Right ventricle myocardium inferior (tissue), 1 donor: ENCODE data around the gene PLCB4. TPM values are rescaled to one million over a fixed set of nuclear protein-coding genes. Genes with fewer than 3 reads are reported as not detected.

ENCODE experiments used
- ATAC-seq: fragments of 200-7000 bp; cut with Tn5 transposase; one replicate; pipeline ENCODE4 v1.9.1; 2020; ENCODE audit warnings: mild to moderate bottlenecking, moderate library complexity
- DNase-seq: peaks from one replicate; pipeline ENCODE4 v3.0.0; 2021; ENCODE audit errors: missing footprints
- intact Hi-C: fragments of 100-400 bp; cut with DNase I; formaldehyde crosslinking; loops from one replicate; pipeline ENCODE4 v1.11.0; 2022
- total RNA-seq: library from RNA; stranded (reverse); fragmentation: NEBNext Ultra II Directional; extraction: Animal tissue kit (Norgen Biotek cat#: 25700); gene quantifications from one replicate; pipeline ENCODE4 v1.2.1, GENCODE V29; 2021
- donor health status: DM: no; HTN: yes; CAD: no; lungs with severe emphysema.

The PLCB4 gene
- total RNA-seq, 1 donor from 2014 or later: 27.7 TPM

- ATAC-seq: no peak
- no peak for DNase-seq
- intact Hi-C loops: no loop called here
These were observed 127.2 kb downstream of the PLCB4 start for GRCh38 chr20:9196110-9196509.

DNA sequence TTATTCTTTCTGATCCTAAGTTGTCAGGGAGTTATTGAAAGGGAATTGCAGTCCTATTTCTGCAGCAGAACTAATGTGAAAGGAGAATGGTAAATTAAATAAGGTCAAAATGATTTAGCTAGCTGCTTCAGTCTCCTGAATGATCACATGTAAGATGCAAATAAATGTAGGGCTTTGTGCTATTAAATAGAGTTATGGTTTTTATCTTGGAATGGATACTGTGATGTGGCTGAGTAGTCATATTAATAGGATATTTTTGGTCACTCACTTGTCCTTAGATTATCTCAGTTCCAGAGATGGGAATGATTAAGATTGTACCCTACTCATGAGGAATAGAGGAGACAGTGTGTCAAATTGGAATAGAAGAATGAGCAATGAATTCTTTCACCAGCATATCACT is 129.6 kb downstream of the PLCB4 start:
- ATAC-seq (no peak), DNase-seq (no peak)
- intact Hi-C loops: no loop called here

DNA sequence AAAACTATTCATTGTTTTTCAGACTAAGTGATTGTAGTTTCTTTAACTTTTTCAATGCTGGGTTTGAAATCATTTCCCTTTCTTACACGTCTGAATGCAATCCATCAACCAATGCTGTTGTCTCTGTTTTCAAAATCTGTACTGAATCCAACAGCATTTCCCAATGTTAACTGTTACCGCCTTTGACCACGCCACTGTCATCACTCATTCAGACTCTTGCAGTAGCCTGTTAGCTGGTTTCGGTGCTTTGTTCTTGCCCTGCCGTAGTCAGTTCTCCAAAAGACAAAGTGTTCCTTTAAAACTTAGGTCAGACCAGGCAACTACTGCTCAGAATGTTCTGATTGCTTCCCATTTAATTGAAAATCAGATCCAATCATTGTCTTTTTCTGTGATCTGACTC is 131.3 kb downstream of the PLCB4 start:
- no peak for DNase-seq
- intact Hi-C loops: no loop called here
- peak; percentile 58 for ATAC-seq

DNA sequence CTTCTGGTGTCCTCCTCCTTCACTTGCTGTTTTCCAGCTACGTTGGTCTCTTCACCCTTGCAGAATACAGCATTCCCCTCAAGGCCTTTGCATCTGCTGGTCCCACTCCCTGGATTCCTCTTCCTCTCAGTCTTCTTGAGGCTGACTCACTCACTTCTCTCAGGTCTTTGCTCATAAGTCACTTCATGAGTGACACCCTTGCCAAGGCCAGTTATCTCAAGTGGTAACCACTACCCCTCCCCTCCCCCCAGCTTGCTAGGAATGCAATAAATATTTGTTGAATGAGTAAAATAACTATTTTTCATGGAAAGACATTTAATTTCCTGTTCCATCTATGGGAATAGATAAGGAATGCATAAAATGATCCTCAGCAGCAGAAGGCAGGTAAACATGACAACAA is 131.7 kb downstream of the PLCB4 start:
- intact Hi-C loops: no loop called here
- no peak for DNase-seq
- ATAC-seq: no peak

DNA sequence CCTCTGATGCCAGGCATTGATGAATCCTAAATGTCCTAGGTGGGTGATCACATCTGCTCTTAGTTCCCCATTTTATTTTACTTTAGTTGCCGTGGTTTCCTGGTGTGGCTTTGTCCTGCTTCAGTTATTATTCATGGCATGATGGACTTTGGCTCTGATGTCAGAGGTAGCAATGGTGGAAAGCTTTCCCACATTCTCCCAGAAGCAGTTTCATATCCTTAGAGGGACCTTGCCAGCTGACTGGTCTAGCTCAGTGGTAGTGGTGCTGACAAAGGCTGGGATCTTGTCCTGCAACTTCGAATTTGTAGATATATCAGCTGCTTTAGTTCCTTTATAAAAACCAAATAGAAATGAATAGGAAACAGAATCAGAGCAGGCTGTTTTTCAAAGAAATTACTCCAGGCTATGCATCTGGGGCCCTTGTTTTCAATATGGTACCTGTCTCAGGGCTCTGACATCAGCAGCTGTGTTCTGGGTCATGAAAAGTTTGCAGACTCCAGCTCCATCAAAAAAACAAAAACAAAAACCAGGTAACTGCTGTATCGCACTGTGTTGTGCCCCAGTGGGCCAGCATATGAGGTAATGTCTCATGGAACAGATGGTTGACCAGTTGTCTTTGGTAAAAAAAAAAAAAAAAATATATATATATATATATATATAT is 133.7 kb downstream of the PLCB4 start:
- intact Hi-C loops: no loop called here
- peak; percentile 62 for ATAC-seq
- DNase-seq: no peak

GRCh38 chr20:9203081-9203447 is 134.2 kb downstream of the PLCB4 start:
- ATAC-seq (no peak), DNase-seq (no peak)
- intact Hi-C loops: no loop called here

GRCh38 chr20:9204979-9205378 is 136.1 kb downstream of the PLCB4 start:
- no peak for ATAC-seq

GRCh38 chr20:9206486-9206885 is 137.6 kb downstream of the PLCB4 start:
- no peak for DNase-seq
- intact Hi-C loops: no loop called here
- no peak for ATAC-seq

More at GRCh38 chr20:9204979-9205378, 136.1 kb downstream of the PLCB4 start:
- intact Hi-C loops: no loop called here
- no peak for DNase-seq

DNA sequence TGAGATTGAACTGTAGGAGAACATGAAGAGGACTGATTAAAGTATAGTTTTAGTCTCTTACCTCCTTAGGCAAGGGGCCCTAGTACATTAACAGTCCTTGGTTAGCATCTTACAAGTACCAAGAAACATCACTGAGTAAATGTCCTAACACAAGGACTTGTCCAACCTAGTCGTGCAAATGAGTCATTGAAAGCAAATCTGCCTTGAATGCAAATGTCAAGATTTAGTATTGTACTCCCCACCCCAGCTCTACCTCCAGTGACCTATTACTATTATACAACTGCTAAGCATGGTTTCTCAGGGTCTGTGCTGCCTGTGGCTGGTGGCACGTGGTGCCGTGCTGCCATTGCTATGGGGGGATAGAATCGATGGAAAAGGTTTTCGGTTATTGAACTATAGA is 138.4 kb downstream of the PLCB4 start:
- ATAC-seq (no peak), DNase-seq (no peak)
- intact Hi-C loops: no loop called here

DNA sequence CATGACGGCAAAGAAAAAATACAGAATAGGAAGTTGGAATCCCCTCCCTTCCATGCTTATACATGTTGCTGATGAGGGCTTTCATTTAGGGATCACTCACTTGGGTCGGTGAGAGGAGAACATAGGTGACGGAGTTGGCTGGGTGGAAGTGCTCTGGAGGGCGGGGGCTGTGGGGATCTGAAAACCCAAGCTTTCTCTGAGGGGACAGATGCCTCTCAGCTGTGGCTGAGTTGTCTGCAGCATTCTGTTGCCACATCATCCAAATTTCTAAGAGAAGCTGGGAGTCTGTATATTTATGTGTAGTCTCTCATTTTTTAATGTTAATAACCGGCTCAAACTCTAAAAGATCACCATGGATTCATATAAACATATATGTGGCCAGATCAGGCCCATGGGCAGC is 141.5 kb downstream of the PLCB4 start:
- ATAC-seq (no peak), DNase-seq (no peak)
- intact Hi-C loops: loop anchor here (5.0 kb wide), 1 partner anchor 38 kb away; no protein-coding TSS in a partner anchor

DNA sequence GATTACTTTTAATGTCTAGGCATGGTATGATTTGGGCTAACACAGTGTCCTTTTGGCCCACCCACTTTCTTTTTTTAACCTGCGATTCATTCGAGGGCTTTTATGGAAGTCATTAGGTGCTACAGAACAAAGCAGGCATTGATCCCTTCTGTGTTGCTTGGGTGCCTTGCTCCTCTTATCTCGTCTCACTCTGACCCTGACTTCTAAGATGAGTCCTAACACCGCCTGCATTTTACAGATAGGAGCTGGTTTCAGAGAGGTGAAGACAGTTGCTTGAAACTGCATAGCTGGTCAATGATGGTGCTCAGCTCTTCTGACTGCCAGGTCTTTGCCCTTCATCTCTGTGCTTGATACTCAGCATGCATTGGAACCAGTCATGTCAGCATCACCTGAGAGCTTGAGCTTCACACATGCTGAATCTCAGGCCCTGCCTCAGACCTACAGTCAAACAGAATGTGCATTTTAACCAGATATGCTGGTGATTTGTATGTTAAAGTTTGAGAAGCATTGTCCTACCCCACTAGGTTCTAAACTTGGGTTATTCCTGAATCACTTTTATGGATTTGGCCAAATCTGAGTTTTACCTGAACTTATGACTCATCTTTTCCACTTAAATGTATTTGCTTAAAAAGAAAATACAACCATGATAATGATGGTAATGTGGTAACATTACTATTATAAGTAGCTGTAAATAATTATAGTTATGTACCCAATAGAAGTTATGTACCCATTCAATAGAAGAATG is 142.3 kb downstream of the PLCB4 start:
- ATAC-seq (no peak), DNase-seq (no peak)
- intact Hi-C loops: loop anchor here (5.0 kb wide), 1 partner anchor 39 kb away; no protein-coding TSS in a partner anchor

DNA sequence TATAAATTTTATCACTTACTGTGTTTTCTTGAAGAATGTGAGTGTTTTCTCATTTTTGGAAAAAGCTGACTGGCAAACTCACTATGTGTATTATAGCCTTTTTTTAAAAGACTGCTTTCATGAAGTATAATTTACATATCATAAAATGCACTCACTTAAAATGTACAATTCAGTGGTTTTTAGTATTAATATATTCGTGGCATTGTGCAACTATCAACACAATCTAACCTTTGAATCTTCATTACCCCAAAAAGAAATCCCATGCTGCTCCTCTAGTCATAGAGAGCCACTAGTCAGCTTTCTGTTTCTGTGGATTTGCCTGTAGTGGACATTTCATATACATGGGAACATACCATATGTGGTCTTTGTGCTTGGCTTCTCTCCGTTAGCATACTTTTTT is 143.8 kb downstream of the PLCB4 start:
- intact Hi-C loops: loop anchor here (5.0 kb wide), 1 partner anchor 40 kb away; no protein-coding TSS in a partner anchor
- DNase-seq (no peak), ATAC-seq (no peak)

- ATAC-seq (peak; percentile 27), DNase-seq (no peak)
- intact Hi-C loops: loop anchor here (5.0 kb wide), 1 partner anchor 42 kb away; no protein-coding TSS in a partner anchor
These were observed 145.8 kb downstream of the PLCB4 start for GRCh38 chr20:9214685-9215084.

GRCh38 chr20:9215539-9215938 is 146.7 kb downstream of the PLCB4 start:
- DNase-seq: no peak
- intact Hi-C loops: no loop called here
- ATAC-seq: no peak

GRCh38 chr20:9218531-9218961 is 149.7 kb downstream of the PLCB4 start:
- peak; percentile 78 for ATAC-seq

DNA sequence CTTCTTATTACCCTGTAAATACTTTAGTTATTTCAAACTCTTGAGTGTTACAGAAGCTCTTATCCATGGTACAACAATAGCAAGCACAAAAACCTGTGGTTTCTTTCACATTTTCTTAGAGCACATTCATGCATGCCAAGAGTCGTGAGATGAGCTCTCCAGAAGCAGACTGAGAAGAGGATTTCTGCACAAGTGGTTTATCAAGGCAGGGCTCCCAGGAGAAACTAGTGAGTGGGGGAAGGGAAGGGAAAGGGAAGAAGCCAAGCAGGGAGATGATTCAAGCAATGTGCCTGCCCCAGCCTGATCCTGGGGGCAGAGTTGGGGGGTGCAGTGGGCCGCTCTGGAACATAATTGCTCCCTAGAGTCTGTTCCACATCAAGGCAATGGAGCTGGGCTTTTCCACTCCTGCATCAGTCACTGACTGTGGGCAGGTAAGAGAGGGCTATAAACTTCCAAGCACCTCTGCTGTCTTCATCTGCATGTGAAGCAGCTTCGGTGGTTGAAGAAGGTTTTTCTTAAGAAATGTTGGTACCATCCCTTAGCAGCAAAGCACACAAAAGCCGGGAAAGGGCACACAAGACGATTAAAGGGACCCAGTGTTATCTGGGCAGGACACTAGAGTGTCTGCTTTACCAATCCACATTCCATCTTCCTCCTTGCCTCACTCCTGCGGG is 152.1 kb downstream of the PLCB4 start:
- intact Hi-C loops: no loop called here
- ATAC-seq: no peak

More at GRCh38 chr20:9218531-9218961, 149.7 kb downstream of the PLCB4 start:
- no peak for DNase-seq
- intact Hi-C loops: no loop called here

DNA sequence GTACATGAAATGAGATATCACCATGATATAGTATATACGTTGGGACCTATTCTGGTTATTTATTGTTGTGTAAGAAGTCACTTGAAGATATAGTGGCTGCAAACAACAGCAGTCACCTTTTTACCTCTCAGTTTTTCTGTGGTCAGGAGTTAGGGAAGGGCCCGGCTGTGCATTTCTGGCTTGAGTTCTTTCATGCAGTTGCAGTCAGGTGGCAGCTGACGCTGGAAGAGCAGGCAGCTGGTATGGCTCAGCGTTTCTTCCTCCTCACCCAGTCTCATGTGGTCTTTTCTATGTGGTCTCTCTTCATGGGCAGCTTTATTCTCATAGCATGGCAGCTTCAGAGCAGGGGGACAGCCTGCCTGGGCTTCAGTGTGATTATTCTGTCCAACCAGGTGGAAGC is 154.4 kb downstream of the PLCB4 start:
- ATAC-seq (no peak), DNase-seq (no peak)
- intact Hi-C loops: no loop called here

More for the DNA sequence above, 152.1 kb downstream of the PLCB4 start:
- no peak for DNase-seq

- ATAC-seq: peak; percentile 45
- DNase-seq: no peak
- intact Hi-C loops: loop anchor here (5.0 kb wide), 1 partner anchor 126 kb away; no protein-coding TSS in a partner anchor
These were observed 157.0 kb downstream of the PLCB4 start for GRCh38 chr20:9225879-9226278.

DNA sequence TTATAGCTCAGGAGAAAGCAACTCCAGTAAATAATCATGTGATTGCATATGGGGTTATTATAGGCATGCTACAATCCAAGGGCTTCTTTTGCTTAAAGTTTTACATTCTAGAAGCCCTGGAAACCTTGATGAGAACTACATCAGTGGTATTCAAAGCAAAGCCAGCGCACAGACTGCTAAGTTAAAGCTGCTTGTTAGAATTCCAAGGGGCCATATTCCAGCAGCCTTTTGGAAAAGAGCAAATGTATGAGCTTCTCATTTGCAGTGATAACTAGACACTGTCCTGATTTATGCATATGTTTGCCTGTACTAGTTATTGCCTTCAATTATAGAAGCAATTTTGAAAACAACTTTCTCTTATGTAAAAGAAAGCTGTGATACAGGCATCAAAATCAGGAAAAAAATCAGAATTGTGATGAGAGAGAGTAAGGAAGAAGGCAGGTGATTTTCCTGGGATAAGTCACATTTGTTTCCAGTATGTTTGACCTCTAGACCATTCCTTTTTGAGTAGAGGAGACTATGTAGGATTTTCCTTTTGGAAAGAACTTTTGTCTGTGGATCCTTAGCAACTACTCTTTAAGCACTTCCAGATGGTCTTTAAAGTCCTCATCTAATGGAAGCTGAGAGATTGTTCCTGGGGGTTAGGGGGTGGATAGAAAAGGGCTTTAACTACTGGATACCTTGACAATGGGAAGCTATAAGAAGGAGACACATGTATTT is 159.2 kb downstream of the PLCB4 start:
- intact Hi-C loops: loop anchor here (5.0 kb wide), 1 partner anchor 124 kb away; no protein-coding TSS in a partner anchor
- no peak for DNase-seq
- ATAC-seq: no peak
